GM20000 (cell line): Measurements from ENCODE around the gene FAM200A.
"Not testable (repeated sequence)": the region's sequence is repeated elsewhere in the genome, so short reads cannot be mapped to it uniquely, and the experiment has no call there.

Experiments
- DNase-seq: peaks from one replicate; pipeline ENCODE4 v3.0.0; 2012; ENCODE audit warnings: low spot score
- CTCF ChIP-seq: IDR thresholded peaks from 2 replicates; pipeline ENCODE4 v1.5.1; 2012; ENCODE audit warnings: mild to moderate bottlenecking, control low read depth; ENCODE audit errors: extremely low read depth, missing control alignments

Gene FAM200A

GRCh38 chr7:99514050-99514449 lies 37.9 kb downstream of the FAM200A start:
- DNase-seq, result peak; percentile 42
- no peak for TF ChIP-seq CTCF

- DNase-seq, result no peak
- no peak for TF ChIP-seq CTCF
Observed at GRCh38 chr7:99505324-99505662, 46.6 kb downstream of the FAM200A start.

- no peak for TF ChIP-seq CTCF
- peak; percentile 91 for DNase-seq
Observed at GRCh38 chr7:99504603-99505323, 47.2 kb downstream of the FAM200A start, which contains the start of gene ZKSCAN5. ZKSCAN5 (plus strand) TSS chr7:99504662; CDS start chr7:99506045, 1,383 bp downstream.

- no peak for TF ChIP-seq CTCF
- no peak for DNase-seq
Observed at GRCh38 chr7:99504281-99504602, 47.7 kb downstream of the FAM200A start.

- DNase-seq, result not testable (repeated sequence)
Observed at GRCh38 chr7:99501236-99501635, 50.7 kb downstream of the FAM200A start.

GRCh38 chr7:99500637-99501009 lies 51.3 kb downstream of the FAM200A start:
- TF ChIP-seq CTCF, result no peak
- no peak for DNase-seq

- DNase-seq, result peak; percentile 83
- TF ChIP-seq CTCF, result no peak
Observed at GRCh38 chr7:99499721-99500636, 51.9 kb downstream of the FAM200A start, which contains the start of gene ZNF394. ZNF394 (minus strand) TSS chr7:99500281; CDS start chr7:99500093, 188 bp downstream.
